Subcutaneous adipose tissue (tissue), 4 donors: ENCODE results near the gene FGB. TPM values are rescaled to one million over a fixed set of nuclear protein-coding genes. Genes with fewer than 3 reads are reported as not detected.

ENCODE experiments used
- small RNA-seq: library from RNA; depleted of rRNA; stranded (forward); fragments of <200 nt; gene quantifications from one replicate; pipeline ENCODE3, GENCODE V24; 2016
- total RNA-seq, 4 donors: library from RNA; depleted of rRNA; stranded (reverse); fragments of >200 nt; gene quantifications; one replicate each; pipeline ENCODE4 v1.1.0, GENCODE V29; 2016
- TF ChIP-seq, protein P1 (sequence below): fragments of 450-650 bp; IDR thresholded peaks from one replicate; pipeline ENCODE4 v1.5.1; 2016; ENCODE audit warnings: low read depth, mild to moderate bottlenecking, control low read depth, antibody characterized with exemption, moderate library complexity

FGB gene
- total RNA-seq, 4 donors from 2014 or later, result not detected

DNA sequence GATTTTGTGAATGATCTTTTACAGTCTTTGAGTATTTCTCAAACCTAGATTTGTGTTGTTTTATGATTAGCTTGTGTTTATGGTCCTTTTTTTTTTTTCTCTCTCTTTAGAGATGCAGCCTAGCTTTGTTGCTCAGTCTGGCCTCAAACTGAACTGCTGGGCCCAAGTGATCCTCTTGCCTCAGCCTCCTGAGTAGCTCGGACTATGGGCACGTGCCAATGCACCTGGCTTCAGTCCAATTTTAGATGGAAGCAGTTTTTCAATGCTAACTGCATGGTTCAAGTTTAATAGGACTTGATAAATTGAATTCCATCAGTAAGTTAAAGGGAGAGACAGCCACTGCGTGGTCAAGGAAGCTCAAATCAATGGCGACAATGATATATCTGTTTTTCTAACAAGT, 53.5 kb downstream of the FGB start:
- TF ChIP-seq, protein P1, sequence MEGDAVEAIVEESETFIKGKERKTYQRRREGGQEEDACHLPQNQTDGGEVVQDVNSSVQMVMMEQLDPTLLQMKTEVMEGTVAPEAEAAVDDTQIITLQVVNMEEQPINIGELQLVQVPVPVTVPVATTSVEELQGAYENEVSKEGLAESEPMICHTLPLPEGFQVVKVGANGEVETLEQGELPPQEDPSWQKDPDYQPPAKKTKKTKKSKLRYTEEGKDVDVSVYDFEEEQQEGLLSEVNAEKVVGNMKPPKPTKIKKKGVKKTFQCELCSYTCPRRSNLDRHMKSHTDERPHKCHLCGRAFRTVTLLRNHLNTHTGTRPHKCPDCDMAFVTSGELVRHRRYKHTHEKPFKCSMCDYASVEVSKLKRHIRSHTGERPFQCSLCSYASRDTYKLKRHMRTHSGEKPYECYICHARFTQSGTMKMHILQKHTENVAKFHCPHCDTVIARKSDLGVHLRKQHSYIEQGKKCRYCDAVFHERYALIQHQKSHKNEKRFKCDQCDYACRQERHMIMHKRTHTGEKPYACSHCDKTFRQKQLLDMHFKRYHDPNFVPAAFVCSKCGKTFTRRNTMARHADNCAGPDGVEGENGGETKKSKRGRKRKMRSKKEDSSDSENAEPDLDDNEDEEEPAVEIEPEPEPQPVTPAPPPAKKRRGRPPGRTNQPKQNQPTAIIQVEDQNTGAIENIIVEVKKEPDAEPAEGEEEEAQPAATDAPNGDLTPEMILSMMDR, result no peak

DNA sequence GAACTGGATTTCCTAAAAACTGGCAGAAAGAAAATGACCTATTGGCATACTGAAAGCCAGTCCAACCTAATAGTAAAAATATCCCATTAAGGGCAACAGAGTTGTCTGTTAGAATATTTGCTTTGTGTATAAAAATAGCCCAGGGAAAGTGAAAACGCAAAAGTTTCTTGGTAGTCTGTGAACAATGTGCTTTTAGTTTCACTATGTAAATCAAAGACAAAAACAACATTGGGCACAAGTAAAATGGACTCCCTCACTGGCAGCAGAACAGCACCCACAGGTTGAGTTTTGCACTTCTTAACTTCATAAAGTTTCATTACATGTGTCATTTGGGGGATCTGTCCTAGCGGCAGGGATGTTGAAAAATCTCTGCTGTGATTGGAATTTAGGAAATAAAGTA, 53.9 kb downstream of the FGB start:
- TF ChIP-seq, protein P1, result no peak

DNA sequence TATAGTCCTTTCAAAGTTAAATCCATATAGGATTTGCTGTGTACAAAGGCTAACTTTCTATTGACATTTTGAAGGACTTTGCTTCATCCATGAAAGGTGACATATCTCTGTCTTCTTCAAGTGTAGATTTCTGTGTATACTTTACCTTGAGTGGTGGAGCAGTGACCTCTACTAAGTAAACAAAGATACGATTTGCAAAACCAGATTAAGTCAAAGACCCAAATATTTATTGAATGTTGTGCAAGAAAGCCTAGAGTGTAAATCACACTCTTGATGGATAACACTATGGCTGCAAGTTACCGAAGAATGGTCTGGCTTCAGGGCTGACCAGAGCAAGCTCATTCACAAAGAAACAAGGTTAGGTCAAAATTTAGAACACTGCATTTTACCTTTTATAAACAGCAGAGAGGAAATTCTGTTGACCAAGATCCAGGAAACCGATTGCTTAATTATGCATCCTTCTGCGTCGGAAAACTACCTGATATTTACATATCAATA, 55.1 kb downstream of the FGB start:
- TF ChIP-seq, protein P1, result no peak

DNA sequence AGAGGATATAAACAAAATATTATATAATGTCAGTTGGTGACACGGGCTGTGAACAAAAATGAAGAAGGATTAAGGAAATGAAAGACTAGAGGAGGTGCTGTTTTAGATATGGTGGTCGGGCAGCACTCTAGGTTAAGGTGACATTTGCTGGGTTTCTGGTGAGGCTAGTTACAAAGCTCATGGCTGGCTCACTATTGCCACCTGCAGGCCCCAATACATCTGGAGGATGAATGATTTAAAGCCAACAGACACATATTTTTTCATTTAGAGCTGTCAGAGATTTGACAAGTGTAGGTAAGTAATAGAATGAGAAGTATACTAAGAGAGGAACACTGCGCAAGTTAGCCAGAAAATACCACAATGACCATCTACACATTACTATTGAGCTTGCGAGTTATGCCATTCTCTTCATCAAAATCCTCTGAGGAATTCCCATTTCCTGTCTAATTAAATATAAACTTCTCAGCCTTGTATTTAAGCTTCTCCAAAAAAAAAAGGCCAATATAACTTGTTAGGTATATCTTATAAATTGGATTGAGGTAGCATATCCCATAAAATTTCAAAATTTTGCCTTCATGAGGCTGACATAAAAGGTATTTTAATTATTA, 56.0 kb downstream of the FGB start:
- TF ChIP-seq, protein P1, result no peak

DNA sequence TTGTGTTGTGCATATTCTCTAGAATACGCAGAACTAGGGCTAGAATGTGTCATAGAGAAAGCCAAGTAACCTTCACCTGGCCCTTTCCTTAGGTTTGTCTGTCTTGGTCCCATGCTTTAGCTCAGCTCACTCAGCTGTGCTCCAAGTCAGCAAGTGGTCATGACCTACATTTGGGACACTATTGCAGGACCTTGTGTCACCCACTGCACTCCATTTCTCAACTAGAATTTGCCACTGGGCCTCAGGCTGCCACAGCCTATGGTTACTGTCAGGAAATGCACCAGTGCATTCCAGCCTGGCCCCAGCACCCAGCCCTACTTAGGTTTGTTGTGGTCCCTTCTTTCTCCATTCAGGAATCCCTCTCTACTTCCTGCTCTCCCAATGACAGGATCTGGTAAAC, 57.3 kb downstream of the FGB start:
- TF ChIP-seq, protein P1, result no peak

Small RNAs within 50 kb of the gene (small RNA-seq; reads per million reads assigned to genes)
- gene RNU6-1285P, result not detected

Other genes starting within 250 kb of the FGB start
- not detected for gene DCHS2, start 71.2 kb upstream of the FGB start, total RNA-seq
- 10 to 100 TPM; 29.8 to 66.8 (median 47.6) TPM for gene PLRG1, start 12.6 kb upstream of the FGB start, total RNA-seq
- gene FGA, start 27.7 kb downstream of the FGB start, total RNA-seq, result not detected
- gene FGG, start 49.6 kb downstream of the FGB start, total RNA-seq, result not detected
- not detected for gene LRAT, start 181.0 kb downstream of the FGB start, total RNA-seq
- gene RBM46, start 218.3 kb downstream of the FGB start, total RNA-seq, result not detected